ENCODE data around the gene NR3C1. TPM values are rescaled to one million over a fixed set of nuclear protein-coding genes. Genes with fewer than 3 reads are reported as not detected.

Gene NR3C1
- total RNA-seq, 1 experiment from 2014 or later: 31.4 TPM

DNA sequence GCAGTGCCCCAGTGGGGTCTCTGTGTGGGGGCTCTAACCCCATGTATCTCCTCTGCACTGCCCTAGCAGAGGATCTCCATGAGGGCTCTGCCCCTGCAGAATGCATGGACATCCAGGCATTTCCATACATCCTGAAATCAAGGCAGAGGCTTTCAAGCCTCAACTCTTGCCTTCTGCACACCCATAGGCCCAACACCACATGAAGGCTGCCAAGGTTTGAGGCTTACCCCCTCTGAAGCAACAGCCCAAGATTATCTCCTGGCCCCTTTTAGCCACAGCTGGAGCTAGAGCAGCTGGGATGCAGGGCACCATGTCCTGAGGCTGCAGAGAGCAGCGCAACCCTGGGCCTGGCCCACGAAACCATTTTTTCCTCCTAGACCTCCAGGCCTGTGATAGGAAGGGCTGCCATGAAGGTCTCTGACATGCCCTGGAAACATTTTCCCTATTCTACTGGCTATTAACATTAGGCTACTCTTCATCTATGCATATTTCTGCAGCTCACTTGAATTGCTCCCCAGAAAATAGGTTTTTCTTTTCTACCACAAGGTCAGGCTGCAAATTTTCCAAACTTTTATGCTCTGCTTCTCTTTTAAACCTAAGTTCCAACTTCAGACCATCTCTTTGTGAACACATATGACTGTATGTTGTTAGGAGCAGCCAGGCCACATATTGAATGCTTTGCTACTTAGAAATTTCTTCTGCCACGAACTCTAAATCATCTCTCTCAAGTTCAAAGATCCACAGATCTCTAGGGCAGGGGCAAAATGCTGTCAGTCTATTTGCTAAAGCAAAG lies 18.4 kb downstream of the NR3C1 start:
- Histone ChIP-seq H2BK15ac (ENCODE audit: low read depth, low read length) (no peak overlapping the region), H3K4me2 (ENCODE audit: insufficient read depth, insufficient read length, low read length) (no peak overlapping the region), H3K56ac (ENCODE audit: insufficient read length, low read depth, low read length) (no peak overlapping the region), H3K79me2 (ENCODE audit: insufficient read depth, low read length) (no peaks in the 10 kb centered on the region), H3T11ph (ENCODE audit: low read length) (no peak overlapping the region), H2BK5ac (ENCODE audit: insufficient read length, low read length) (no peak overlapping the region), H3K23ac (ENCODE audit: insufficient read length, low read depth, low read length) (no peak overlapping the region), H3K4me1 (ENCODE audit: insufficient read depth, low read length) (no peaks in the 10 kb centered on the region), H3K14ac (ENCODE audit: insufficient read depth, low read length) (no peak overlapping the region), H3K79me1 (ENCODE audit: insufficient read depth, low read depth, low read length, poor library complexity, severe bottlenecking) (no peaks in the 10 kb centered on the region), H2AK5ac (ENCODE audit: insufficient read length, low read length) (no peak overlapping the region), H3K27me3 (ENCODE audit: insufficient read depth, low read length) (no peaks in the 10 kb centered on the region), H4K8ac (replicated peaks; ENCODE audit: insufficient read length, low read depth, low read length) (no peak overlapping the region), H2BK120ac (ENCODE audit: low read depth, low read length, poor library complexity, severe bottlenecking) (no peak overlapping the region), H3K9ac (ENCODE audit: extremely low read depth, insufficient read length, low read length) (no peak overlapping the region), H3K27ac (ENCODE audit: insufficient read length, low read depth, low read length) (no peak overlapping the region), H4K20me1 (ENCODE audit: control insufficient read depth, insufficient read depth, insufficient read length) (no peaks in the 10 kb centered on the region), H3K9me3 (ENCODE audit: control insufficient read depth, low read depth, low read length) (peaks cover 25% of the 10 kb centered on the region), H2AFZ (ENCODE audit: low read length) (no peak overlapping the region), H3K23me2 (ENCODE audit: insufficient read length, low read depth, low read length, poor library complexity, severe bottlenecking) (no peaks in the 10 kb centered on the region), H3K18ac (ENCODE audit: insufficient read length, low read depth, low read length) (no peak overlapping the region), H3K4ac (ENCODE audit: low read depth, low read length) (no peak overlapping the region), H2BK20ac (ENCODE audit: low read depth, low read length, poor library complexity, severe bottlenecking) (no peak overlapping the region), H4K91ac (ENCODE audit: insufficient read length, low read depth, low read length) (no peak overlapping the region), H4K5ac (ENCODE audit: insufficient read length, low read depth, low read length) (no peak overlapping the region), H2BK12ac (ENCODE audit: insufficient read length, low read depth, low read length) (no peak overlapping the region)
- no peak for DNase-seq
- H3K27ac Mint-ChIP-seq: no peak overlapping the region
- H3K4me1 Mint-ChIP-seq: peaks cover 6 to 7% of the 10 kb centered on the region in 2 experiments; a peak in 1 of 4 replicates
- H3K4me3 Mint-ChIP-seq: no peak overlapping the region
- H3K9me3 Mint-ChIP-seq: peaks cover 27 to 37% of the 10 kb centered on the region in 2 experiments
- TF ChIP-seq, protein P1, sequence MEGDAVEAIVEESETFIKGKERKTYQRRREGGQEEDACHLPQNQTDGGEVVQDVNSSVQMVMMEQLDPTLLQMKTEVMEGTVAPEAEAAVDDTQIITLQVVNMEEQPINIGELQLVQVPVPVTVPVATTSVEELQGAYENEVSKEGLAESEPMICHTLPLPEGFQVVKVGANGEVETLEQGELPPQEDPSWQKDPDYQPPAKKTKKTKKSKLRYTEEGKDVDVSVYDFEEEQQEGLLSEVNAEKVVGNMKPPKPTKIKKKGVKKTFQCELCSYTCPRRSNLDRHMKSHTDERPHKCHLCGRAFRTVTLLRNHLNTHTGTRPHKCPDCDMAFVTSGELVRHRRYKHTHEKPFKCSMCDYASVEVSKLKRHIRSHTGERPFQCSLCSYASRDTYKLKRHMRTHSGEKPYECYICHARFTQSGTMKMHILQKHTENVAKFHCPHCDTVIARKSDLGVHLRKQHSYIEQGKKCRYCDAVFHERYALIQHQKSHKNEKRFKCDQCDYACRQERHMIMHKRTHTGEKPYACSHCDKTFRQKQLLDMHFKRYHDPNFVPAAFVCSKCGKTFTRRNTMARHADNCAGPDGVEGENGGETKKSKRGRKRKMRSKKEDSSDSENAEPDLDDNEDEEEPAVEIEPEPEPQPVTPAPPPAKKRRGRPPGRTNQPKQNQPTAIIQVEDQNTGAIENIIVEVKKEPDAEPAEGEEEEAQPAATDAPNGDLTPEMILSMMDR (conservative IDR thresholded peaks at IDR 0.05): no peak
- H3K36me3 Mint-ChIP-seq (ENCODE audit: insufficient read depth in 1 of 3, low read depth in 3 of 3): peaks cover 36 to 42% (median 41%) of the 10 kb centered on the region in 3 experiments
- WGBS (ENCODE audit: extremely low coverage, insufficient read length, low lambda C conversion rate): no CpG with 5 or more reads among the region's 3 CpGs
- peaks cover 3% of the 10 kb centered on the region; the same call in 1 of the 2 replicates for H3K27me3 Mint-ChIP-seq (ENCODE audit: low read depth)

All from H9 (cell line).